HG02840 (cell line): ENCODE measurements around the gene MED12L.

Source experiments
- ATAC-seq: cut with Tn5 transposase; IDR thresholded peaks from one replicate; pipeline ENCODE4 v1.9.1; 2021; ENCODE audit warnings: mild to moderate bottlenecking, moderate library complexity, moderate number of reproducible peaks; ENCODE audit not compliant: unreplicated experiment, low FRiP score

MED12L gene

DNA sequence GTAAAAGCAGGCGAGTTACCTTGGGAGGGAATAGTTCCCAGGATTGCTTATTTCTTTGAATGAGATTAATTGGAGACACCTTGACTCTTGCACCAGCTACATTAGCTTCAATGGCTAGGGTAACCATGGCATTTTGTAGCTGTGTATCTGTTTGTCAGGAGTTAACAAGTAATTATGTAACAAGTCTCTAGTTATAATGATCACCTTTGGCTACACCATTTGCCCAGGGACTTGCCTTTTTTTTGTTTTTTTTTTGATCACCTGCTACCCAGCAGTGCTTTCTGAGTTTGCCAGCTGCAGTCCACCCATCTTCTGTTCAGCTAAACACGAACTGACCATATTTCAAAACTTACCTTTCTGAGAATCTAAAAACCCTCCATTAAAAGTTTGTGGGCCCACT is 2.2 kb downstream of the MED12L start:
- ATAC-seq = no peak

DNA sequence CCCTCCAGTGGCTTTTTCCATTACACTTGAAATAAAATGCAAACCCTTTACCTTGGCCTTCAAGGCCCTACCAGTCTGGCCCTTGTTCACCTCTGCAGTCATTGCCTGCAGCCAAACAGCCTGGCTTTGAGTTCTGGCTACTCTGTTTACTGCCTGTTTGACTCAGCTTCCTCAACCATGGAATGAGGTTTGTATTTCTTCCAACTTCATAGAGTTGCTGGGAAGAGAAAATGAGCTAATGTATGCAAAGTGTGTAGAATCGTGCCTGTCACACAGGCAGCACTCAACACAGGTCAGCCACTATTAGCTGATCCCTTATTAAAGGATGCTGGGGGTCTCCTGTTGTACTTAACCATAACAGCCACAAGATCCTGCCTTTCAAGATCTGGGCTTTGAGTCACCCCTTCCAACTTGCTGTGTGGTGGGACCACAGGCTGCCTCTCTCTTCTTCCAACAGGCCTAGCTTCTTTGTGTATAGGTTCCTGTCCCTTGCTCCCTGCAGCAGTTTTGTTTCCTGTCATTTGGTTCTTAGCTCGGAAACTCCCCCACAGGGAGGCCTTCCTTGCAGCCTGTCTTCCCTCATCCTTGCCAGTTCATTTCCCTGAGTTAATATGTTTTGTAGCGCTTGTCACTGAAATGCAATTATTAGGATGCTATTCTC is 6.4 kb downstream of the MED12L start:
- ATAC-seq = no peak

DNA sequence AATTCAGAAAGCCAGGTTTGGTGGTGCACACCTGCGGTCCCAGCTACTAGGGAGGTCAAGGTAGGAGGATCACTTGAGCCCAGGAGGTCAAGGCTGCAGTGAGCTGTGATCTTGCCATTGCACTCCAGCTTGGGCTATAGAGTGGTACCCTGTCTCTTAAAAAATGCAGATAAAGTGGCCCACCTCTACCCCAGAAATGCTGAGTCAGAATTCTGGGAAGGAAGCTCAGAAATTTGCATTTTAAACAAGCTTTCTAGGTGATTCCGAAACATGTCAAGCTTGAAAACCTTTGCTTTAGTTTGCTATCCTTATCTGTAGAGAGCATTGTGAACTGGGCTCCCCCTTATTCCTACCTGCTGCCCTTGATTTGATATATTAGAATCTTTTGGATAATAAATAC is 7.7 kb downstream of the MED12L start:
- no peak for ATAC-seq

DNA sequence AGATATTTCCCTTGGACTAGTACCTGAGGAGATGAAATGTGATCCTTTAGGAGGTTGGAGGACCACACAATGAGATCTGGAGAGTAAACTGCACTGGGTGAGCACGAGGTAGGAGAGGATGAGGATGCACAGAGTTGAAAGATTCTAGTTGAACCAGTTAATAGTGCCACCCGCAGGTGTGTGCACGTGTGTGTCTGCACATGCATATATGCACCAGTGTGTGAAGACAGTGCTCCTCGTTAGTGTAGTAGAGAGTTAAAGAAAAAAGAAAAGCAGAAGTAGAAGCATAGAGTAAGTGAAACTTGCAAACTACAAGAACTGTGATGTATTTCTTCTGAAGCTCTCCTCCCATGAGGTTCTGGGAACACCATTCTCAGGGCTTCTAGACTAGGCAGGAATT is 8.4 kb downstream of the MED12L start:
- ATAC-seq = no peak

DNA sequence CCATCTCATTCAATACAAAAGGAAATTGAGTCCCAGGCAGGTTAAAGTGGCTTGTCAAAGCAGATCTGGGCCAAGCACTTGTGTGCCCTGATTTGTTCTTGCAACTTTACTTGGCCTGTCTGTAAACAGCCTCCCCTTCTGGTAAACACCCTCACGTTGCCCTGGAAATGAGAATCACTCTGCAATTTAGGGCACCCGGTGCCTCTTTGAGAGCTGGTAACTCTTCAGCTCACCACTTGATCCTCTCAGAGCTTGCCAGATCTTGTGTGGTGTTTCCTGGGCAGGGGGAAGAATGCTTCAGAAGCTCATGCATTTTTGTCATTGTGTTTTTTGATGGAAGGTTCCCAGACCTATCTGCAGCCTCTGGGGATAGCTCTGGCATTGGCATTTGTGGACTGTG is 11.3 kb downstream of the MED12L start:
- no peak for ATAC-seq

DNA sequence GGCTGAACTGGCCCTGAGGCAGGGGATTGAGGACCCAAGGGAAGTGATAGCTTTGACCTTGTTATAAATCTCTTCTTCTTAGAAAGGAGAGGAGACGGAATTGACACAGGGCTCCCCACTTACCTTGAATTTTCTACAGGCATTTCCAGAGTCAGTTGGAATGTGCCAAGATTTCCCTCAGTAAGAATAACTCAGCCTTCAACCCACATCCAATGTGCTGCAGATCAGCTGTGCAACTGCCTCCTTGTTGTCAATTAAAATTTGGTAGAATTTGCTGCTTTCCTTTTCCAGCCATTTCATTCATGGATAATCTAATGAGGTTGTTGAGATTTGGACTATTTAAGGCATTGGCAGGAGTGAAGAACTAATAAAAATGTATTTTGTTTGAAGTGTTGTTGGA is 14.6 kb downstream of the MED12L start:
- no peak for ATAC-seq

DNA sequence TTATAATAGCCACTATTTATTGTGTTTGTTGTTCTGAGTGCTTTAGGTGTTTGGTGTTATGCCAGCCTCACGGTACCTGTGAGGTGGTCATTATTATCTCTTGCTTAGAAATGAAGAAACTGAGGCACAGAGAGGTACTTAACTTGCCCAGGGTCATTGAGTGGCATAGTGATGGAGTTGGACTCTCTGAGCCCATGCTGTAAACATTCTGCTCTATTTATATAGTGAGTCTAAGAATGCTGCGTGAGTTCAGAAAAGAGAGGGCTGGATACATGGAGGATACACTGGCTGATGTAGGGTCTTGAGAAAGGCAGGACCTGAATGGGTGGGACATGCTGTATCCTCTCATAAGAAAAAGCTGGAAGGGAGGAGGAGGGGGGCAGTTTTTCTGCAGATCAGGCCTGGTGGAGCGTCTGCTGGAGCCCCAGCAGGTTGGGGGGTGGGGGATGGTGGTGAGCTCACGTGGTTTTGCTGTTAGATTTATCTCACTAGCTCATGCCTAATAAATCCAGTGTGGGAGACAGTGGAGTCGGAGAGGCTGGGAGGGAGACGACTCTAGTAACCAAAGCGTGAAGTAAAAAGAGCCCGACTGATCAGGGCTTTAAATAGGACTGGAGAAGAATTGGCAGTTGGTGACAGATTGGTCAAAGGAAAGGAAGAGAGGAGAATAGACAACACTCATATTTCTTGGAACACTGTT is 16.0 kb downstream of the MED12L start:
- ATAC-seq = no peak

DNA sequence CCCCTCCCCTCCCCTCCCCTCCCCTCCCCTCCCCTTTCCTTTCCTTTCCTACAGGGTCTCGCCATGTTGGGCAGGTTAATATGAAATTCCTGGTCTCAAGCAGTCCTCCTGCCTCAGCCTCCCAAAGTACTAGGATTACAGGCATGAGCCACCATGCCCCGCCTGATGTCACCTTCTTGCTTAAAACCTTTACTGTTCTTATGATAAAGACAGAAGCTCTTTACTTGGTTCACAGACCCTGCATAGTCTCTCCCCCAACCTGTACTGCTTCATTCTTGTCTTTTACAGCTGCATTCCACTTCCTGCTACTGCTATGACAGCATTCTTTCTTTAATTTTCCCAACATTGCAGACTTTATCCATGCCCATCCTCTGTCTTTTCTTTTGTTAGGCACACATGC is 20.8 kb downstream of the MED12L start:
- no peak for ATAC-seq

DNA sequence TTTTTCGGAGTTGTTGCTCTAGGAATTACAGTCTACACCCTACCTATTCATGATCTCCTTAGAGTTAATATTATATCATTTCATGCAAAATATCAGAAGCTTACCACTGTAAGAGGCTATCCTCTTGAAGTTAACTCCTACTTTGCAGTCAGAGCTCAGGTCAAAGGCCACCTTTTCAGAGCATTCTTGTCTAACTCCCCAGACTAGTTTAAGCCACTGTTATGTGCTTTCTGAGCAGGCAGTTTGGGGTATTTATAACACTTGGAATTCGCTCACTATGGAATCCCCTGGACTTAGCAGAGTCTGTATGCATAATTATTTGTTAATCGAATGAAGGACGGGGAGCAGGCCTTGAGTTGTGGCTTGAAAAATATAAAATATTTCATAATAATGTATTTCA is 21.7 kb downstream of the MED12L start:
- no peak for ATAC-seq

DNA sequence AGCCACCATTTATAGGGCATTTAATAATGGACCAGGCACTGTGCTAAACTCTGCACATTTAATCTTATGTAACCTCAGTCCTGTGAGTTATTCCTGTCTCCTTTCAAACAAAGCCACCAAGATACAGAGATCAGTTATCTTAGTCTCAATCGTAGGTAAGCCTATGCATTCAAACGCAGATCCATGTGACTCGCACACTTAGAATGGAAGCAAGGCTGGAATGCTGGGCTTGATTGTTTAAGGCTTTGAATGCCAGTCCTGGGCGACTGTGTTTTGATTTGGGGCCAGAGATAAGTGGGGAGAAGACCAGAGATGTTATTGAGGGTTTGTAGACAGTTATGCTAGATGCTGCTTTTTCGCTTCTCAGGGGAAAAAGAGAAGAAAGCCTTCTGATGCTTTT is 22.2 kb downstream of the MED12L start:
- no peak for ATAC-seq

DNA sequence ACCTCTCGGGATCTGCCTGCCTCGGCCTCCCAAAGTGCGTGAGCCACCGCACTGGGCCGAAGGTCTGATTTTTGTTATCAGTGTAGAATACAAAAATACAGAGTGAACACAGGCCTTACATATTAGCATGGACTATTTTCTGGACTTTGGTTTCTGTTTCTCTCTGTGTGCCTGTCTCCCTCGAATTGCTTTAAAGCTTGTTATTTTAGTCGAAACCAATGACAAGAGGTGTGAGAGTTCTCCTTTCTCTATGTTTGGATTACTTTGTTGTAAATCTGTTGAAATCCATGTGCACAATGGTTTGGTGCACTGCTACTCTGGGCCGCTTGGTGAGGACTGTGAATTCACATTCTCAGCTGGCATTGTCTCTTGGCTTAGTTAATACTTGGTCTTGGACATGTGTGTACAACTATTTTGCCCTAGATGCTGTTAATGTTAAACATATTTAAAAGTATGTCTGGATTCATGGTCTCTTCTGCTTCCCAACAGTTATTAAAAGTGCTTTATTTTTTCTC is 23.9 kb downstream of the MED12L start:
- no peak for ATAC-seq

DNA sequence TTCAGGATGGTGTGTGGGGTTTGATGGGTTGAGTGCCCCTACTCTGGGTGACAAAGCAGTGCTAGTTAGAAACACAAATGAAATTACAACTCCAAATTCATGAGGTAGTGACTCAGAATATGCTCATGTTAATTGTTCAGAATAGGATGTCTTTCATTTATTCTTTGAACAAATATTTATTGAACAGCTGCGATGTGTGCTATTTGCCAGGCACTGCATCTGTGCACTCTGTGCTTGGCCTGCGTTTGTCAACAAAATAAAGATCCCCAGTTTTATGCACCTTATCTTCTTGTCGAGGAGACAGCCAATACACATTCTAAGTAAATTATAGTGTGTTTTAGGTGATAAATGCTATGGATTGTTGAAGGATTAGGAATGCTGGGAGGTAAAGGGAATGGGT is 27.3 kb downstream of the MED12L start:
- ATAC-seq = no peak

DNA sequence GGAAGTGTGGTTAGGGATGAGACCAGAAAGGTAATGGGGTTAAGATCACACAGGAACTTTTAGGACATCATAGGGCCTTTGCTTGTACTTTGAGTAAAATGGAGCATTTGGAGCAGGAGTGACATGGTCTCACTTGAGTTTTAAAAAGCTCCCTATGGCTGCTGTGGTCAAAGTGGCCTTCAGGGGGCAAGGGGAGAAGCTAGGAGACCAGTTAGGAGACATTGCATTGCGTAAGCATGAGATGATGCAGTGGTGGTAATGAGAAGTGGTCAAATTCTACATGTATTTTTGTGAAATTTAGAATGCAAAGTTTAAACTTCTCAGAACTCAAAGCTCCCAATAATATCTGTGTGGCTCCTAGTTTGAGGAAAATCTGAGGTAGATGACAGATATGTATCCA is 27.9 kb downstream of the MED12L start:
- ATAC-seq = no peak

DNA sequence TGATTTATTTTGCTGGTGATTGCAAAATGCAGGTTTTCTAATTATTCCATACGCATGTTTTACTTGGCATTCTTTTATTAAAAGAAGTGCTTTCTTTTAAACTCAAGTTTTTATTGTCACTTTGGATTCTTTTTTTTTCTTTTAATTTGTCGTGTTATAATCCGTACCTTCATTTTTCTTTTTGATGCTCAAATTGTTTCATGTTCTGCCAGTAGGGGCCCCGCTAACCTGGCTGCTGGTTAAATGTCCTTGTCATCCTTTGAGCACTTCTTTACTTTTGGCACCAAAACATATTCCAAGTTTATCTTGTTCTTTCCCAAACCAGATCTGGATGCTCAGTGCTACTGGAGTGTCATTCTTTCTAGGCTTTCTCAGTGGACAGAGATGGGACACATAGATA is 31.6 kb downstream of the MED12L start:
- no peak for ATAC-seq

DNA sequence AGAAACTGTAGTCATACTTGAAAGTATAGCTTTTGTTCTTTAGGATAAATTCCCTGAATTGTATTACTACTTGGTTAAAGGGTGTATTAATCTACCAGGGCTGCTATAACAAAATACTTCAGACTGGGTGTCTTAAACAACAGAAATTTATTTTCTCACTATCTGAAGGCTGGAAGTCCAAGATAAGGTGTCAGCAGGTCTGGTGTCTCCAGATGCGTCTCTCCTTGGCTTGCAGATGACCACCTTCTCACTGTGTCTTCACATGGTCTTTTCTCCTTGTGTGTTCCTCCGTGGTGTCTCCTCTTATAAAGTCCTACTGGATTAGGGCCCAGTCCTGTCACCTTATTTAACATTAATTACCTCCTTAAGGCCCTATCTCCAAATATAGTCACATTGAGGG is 33.7 kb downstream of the MED12L start:
- no peak for ATAC-seq

DNA sequence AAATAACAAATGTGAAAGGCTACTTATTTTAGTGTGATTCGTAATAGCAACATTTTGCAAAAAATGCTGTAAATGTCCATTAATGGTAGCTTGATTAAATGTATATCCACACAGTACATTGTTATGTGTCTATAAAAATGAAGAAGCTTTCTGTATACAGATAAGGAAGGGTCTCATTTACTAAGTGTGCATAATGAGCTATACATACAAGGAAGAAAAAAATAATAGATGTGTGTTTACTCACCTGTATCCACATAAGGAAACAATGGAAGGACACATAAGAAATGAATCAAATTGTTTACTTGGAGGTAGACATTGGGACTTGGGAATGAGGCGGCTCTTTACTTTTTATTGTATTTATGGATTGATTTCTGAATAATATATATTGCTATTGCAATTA is 34.9 kb downstream of the MED12L start:
- ATAC-seq = no peak

DNA sequence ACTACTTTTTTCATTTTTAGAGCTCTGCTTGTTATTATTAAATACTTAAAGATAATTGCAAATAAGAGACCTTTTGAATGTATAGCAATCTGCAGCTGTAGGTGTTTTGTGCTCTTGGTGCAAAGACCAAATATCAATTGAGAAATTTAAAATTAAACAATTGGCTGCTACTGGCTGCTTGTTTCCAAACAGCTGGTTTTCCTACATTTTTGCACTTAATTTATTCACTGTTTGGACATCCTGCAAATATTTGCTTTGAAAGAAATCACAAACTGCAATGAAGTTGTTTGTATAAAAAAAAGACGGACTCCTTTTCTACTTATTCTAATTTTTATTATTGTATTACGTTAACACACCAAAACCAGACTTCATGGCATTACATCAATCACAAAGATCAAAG is 35.6 kb downstream of the MED12L start:
- ATAC-seq = no peak

DNA sequence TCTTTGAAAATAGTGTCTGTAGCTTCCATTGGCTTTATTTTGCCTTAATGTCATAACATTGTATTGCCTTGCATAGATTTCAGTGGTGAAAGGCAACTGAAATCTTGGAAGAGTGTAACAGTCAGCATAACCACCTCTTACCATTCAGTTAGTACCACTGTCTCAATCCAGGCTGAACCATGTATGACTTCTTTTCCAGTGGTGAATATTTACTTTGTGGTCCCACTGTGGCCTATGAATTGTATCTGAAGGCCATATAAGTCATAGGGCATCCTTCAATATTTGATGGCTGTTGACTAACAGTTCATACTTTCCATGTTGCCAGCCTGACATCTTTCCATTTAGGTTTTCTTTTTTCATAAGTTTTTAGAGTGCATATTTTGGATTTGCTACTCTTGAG is 38.4 kb downstream of the MED12L start:
- ATAC-seq = no peak

DNA sequence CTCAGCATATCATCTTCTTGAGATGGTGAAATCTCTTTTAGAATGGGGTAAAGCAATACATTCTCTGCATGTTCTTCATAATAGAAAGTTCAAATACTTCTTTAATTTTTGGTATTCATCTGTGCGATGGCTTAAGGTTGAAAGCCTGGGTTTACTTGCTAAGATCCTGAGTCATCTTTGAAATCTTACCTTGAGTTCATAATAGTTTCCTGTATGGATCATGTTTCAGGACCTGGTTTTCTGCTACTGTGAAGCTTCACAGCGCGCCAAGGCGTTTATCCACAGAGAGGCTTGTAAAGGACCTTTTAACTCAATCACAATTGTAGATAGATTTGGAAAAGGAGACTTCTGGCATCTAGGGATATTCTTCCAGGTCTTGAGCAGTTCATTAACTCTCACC is 39.0 kb downstream of the MED12L start:
- no peak for ATAC-seq

DNA sequence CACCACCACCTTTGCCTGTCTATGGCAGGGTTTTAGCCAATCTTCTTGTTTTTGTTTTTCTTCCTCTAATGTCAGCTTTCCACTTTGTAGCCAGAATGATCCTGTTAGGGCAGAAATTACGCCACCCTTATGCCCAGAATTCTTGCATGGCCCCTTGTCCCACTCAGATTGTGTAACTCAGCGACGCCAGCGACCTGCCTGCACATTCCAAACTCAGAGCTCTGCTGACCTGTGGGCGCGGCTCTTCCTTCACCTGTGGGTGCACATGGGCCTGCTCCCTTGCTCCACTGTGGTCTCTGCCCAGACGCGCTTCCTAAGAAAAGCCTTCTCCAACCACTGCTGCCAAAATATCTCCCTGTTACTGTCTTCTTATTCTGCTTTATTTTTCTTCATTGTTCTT is 45.0 kb downstream of the MED12L start:
- no peak for ATAC-seq

DNA sequence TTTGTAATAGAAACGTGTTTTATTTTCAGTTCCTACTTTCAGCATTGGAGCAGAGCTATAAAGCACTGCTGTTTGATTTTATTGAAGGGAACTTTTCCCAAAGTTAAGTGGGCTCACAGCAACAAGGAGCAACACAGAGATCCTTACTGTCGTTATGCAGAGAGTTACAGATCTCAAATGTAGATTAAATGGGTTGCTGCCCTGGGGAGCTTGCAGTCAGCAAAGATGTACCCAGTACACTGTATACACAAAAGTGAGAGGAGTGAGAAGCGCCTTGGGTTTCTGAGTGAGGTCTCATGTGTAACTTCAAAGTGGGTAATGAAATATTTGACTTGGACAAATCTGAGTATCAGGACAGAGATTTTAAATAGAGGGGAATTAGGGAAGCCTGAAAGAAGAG is 47.7 kb downstream of the MED12L start:
- ATAC-seq = no peak

DNA sequence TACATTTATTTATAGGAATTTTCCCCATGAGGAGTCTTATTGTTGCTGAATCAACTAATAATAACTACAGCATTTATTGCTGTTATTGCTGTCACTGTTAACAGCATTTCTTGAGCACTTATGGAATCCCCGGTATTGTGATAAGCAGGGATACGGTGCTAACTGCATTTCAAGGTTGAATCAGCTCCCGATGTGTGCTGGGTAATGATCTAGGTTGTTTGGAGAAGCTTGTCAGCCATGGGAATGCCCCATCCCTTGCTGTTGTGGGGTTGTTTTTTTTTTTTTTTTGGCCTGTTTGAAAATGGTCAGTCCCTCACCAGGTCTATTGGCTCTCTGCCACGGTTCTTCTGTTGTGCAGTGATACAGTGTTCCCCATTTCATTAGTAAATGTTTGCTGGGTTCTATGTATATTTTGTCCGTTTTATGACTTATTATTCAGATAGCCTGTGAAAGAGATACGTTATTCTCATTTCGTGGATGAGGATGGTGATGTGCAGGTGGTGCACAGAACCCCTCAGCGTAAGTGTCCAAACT is 48.5 kb downstream of the MED12L start:
- no peak for ATAC-seq
